Neural progenitor cell (in vitro differentiated cells): ENCODE measurements around the gene ABCA1. TPM values are rescaled to one million over a fixed set of nuclear protein-coding genes. Genes with fewer than 3 reads are reported as not detected.

Experiments used
- DNase-seq: peaks from one replicate; pipeline ENCODE4 v3.0.0-alpha.2; 2016; ENCODE audit warnings: low spot score
- H2AFZ ChIP-seq: fragments of 200-600 bp; sonication (generic); replicated peaks from 2 replicates; pipeline ENCODE4 v1.6.1; 2016; ENCODE audit warnings: antibody characterized with exemption
- H3F3A ChIP-seq: fragments of 200-600 bp; sonication (generic); 2 replicates; pipeline ENCODE4 v1.6.1; 2016; ENCODE audit warnings: antibody characterized with exemption, low read depth
- H3K27ac ChIP-seq: fragments of 200-600 bp; sonication (generic); 2 replicates; pipeline ENCODE4 v1.5.1; 2016; ENCODE audit warnings: mild to moderate bottlenecking
- H3K27me3 ChIP-seq: fragments of 200-600 bp; sonication (generic); 2 replicates; pipeline ENCODE4 v1.6.1; 2016; ENCODE audit warnings: mild to moderate bottlenecking, moderate library complexity
- H3K36me3 ChIP-seq: fragments of 200-600 bp; sonication (generic); 2 replicates; pipeline ENCODE4 v1.5.1; 2016
- H3K4me1 ChIP-seq: fragments of 200-600 bp; sonication (generic); 2 replicates; pipeline ENCODE4 v1.6.1; 2016; ENCODE audit warnings: mixed run types
- H3K4me2 ChIP-seq: fragments of 200-600 bp; sonication (generic); 2 replicates; pipeline ENCODE4 v1.6.1; 2016
- H3K4me3 ChIP-seq: fragments of 200-600 bp; sonication (generic); 2 replicates; pipeline ENCODE4 v1.5.1; 2016
- H3K79me2 ChIP-seq: fragments of 200-600 bp; sonication (generic); 2 replicates; pipeline ENCODE4 v1.6.1; 2016; ENCODE audit warnings: low read depth
- H3K9ac ChIP-seq: fragments of 200-600 bp; sonication (generic); 2 replicates; pipeline ENCODE4 v1.6.1; 2016
- H3K9me3 ChIP-seq: fragments of 200-600 bp; sonication (generic); 2 replicates; pipeline ENCODE4 v1.5.1; 2016; ENCODE audit warnings: low read depth
- H4K20me1 ChIP-seq: fragments of 200-600 bp; sonication (generic); 2 replicates; pipeline ENCODE4 v1.6.1; 2016; ENCODE audit warnings: low read depth
- H3K27ac Mint-ChIP-seq: 3 replicates; pipeline ENCODE4 v1.8.0; 2021; ENCODE audit warnings: mixed read lengths
- H3K27me3 Mint-ChIP-seq: 2 replicates; pipeline ENCODE4 v1.8.0; 2022; ENCODE audit warnings: low read depth, mild to moderate bottlenecking, inconsistent platforms, moderate library complexity, mixed read lengths; ENCODE audit not compliant: insufficient read depth
- H3K36me3 Mint-ChIP-seq: 3 replicates; pipeline ENCODE4 v1.8.0; 2021; ENCODE audit warnings: mixed read lengths
- H3K4me1 Mint-ChIP-seq: 3 replicates; pipeline ENCODE4 v1.8.0; 2021; ENCODE audit warnings: mixed read lengths
- H3K4me3 Mint-ChIP-seq: 3 replicates; pipeline ENCODE4 v1.8.0; 2021; ENCODE audit warnings: mild to moderate bottlenecking, moderate library complexity, mixed read lengths
- H3K9me3 Mint-ChIP-seq: 3 replicates; pipeline ENCODE4 v1.8.0; 2020; ENCODE audit warnings: mixed read lengths
- CTCF ChIP-seq: fragments of 200-600 bp; sonication (generic); IDR thresholded peaks from 2 replicates; pipeline ENCODE4 v1.5.1; 2017; ENCODE audit warnings: antibody characterized with exemption, mild to moderate bottlenecking
- EZH2 ChIP-seq: fragments of 200-600 bp; sonication (generic); IDR thresholded peaks from 2 replicates; pipeline ENCODE4 v1.6.1; 2017; ENCODE audit warnings: antibody characterized with exemption, mild to moderate bottlenecking, moderate library complexity
- EZH2phosphoT487 ChIP-seq: fragments of 200-600 bp; sonication (generic); IDR thresholded peaks from 2 replicates; pipeline ENCODE4 v1.6.1; 2017; ENCODE audit warnings: antibody characterized with exemption
- total RNA-seq: library from RNA; depleted of rRNA; stranded (reverse); fragments of >200 nt; gene quantifications from 2 replicates; pipeline ENCODE4 v1.2.3, GENCODE V29; 2015; ENCODE audit warnings: low replicate concordance

ABCA1 gene
- total RNA-seq, 1 donor from 2014 or later: 32.4 TPM

- H3K4me3 ChIP-seq: no peak overlapping the region
- no peaks in the 10 kb centered on the region for H3K36me3 ChIP-seq
- no peaks in the 10 kb centered on the region for H3K4me1 Mint-ChIP-seq
- H3K9ac ChIP-seq: no peak overlapping the region
- no peak for DNase-seq
- no peaks in the 10 kb centered on the region for H4K20me1 ChIP-seq
- no peaks in the 10 kb centered on the region for H3K9me3 Mint-ChIP-seq
- H3K9me3 ChIP-seq: no peaks in the 10 kb centered on the region
- no peak for TF ChIP-seq EZH2phosphoT487
- no peak for TF ChIP-seq EZH2
- TF ChIP-seq CTCF: no peak
- no peaks in the 10 kb centered on the region for H3K79me2 ChIP-seq
- H3K27me3 ChIP-seq: no peaks in the 10 kb centered on the region
- H3K4me3 Mint-ChIP-seq: no peak overlapping the region
- no peak overlapping the region for H3K27ac ChIP-seq
- no peak overlapping the region for H2AFZ ChIP-seq
- H3K36me3 Mint-ChIP-seq: no peaks in the 10 kb centered on the region
- no peaks in the 10 kb centered on the region for H3K4me1 ChIP-seq
- H3K27ac Mint-ChIP-seq: no peak overlapping the region
- no peaks in the 10 kb centered on the region for H3K27me3 Mint-ChIP-seq
- H3F3A ChIP-seq: peaks cover 6% of the 10 kb centered on the region
- H3K4me2 ChIP-seq: no peak overlapping the region
Measured at GRCh38 chr9:104740621-104741020, 187.3 kb downstream of the ABCA1 start.

- H3K36me3 Mint-ChIP-seq: no peaks in the 10 kb centered on the region
- Histone ChIP-seq H3K36me3 (no peaks in the 10 kb centered on the region), H3K79me2 (no peaks in the 10 kb centered on the region), H3K27ac (no peak overlapping the region), H3K27me3 (no peaks in the 10 kb centered on the region), H4K20me1 (no peaks in the 10 kb centered on the region), H2AFZ (no peak overlapping the region), H3F3A (no peaks in the 10 kb centered on the region), H3K9me3 (no peaks in the 10 kb centered on the region), H3K4me3 (no peak overlapping the region), H3K9ac (no peak overlapping the region), H3K4me1 (no peaks in the 10 kb centered on the region), H3K4me2 (no peak overlapping the region)
- H3K27me3 Mint-ChIP-seq: no peaks in the 10 kb centered on the region
- H3K4me1 Mint-ChIP-seq: no peaks in the 10 kb centered on the region
- no peak for DNase-seq
- TF ChIP-seq EZH2 (no peak), EZH2phosphoT487 (no peak), CTCF (no peak)
- H3K4me3 Mint-ChIP-seq: no peak overlapping the region
- no peak overlapping the region for H3K27ac Mint-ChIP-seq
- H3K9me3 Mint-ChIP-seq: no peaks in the 10 kb centered on the region
Measured at GRCh38 chr9:104738452-104738851, 189.5 kb downstream of the ABCA1 start.

Other genes starting within 250 kb of the ABCA1 start
- not detected in 2 replicates for gene OR13D1, start 233.6 kb downstream of the ABCA1 start, total RNA-seq
- 31.9 and 55.3 TPM in 2 replicates for gene NIPSNAP3A, start 180.5 kb downstream of the ABCA1 start, total RNA-seq
- gene NIPSNAP3B, start 164.0 kb downstream of the ABCA1 start, total RNA-seq: 1.3 and 2.1 TPM in 2 replicates